Endothelial cell of umbilical vein (primary cell): ENCODE results near the gene ADCY5.

Source experiments
- EZH2 ChIP-seq: IDR thresholded peaks from 2 replicates; pipeline ENCODE4 v1.6.1; 2012; ENCODE audit warnings: borderline replicate concordance, low read depth, mild to moderate bottlenecking, moderate library complexity, low read length, inconsistent platforms; ENCODE audit not compliant: severe bottlenecking
- POLR2A ChIP-seq: IDR thresholded peaks from 2 replicates; pipeline ENCODE4 v1.6.1; 2012; ENCODE audit warnings: low read depth, mild to moderate bottlenecking, control low read depth, low read length
- TF ChIP-seq, protein P1 (sequence below), 2 donors: IDR thresholded peaks; 1 replicate in 1 of 2; 2 replicates in 1 of 2; pipeline ENCODE4 v1.5.1; 2011; ENCODE audit warnings: low read length in 2 of 2, mild to moderate bottlenecking in 2 of 2, moderate library complexity in 2 of 2, control low read depth in 1 of 2, inconsistent platforms in 1 of 2, low read depth in 1 of 2; ENCODE audit not compliant: insufficient read depth in 1 of 2; ENCODE audit errors: extremely low read depth in 1 of 2

DNA sequence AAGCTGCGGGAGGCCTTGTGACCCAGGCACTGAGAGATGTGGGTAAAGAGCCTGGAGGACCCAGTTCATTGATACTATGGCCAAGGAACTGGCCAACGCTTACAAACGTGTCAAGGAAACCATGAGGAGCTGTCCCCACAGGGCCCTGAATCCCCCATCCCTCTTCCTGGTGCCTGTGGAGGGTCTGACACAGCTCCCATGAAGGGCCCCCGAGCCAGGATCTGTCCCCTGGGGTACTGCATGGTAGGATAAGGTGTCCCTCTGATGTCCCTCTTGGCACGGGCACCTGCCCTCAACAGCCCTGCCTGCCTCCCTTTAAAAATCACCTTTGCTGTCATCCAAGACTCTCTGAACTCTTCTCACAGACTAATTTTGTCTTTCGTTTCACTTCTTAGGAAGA is 122.4 kb downstream of the ADCY5 start:
- TF ChIP-seq POLR2A (no peak), EZH2 (no peak)
- TF ChIP-seq, protein P1, sequence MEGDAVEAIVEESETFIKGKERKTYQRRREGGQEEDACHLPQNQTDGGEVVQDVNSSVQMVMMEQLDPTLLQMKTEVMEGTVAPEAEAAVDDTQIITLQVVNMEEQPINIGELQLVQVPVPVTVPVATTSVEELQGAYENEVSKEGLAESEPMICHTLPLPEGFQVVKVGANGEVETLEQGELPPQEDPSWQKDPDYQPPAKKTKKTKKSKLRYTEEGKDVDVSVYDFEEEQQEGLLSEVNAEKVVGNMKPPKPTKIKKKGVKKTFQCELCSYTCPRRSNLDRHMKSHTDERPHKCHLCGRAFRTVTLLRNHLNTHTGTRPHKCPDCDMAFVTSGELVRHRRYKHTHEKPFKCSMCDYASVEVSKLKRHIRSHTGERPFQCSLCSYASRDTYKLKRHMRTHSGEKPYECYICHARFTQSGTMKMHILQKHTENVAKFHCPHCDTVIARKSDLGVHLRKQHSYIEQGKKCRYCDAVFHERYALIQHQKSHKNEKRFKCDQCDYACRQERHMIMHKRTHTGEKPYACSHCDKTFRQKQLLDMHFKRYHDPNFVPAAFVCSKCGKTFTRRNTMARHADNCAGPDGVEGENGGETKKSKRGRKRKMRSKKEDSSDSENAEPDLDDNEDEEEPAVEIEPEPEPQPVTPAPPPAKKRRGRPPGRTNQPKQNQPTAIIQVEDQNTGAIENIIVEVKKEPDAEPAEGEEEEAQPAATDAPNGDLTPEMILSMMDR (IDR thresholded peaks at IDR 0.05; ENCODE audit: extremely low read depth in 1 of 2, insufficient read depth in 1 of 2, low read depth in 1 of 2, low read length in 2 of 2), result no peak
